ENCODE data around the gene HMCN2.

DNA sequence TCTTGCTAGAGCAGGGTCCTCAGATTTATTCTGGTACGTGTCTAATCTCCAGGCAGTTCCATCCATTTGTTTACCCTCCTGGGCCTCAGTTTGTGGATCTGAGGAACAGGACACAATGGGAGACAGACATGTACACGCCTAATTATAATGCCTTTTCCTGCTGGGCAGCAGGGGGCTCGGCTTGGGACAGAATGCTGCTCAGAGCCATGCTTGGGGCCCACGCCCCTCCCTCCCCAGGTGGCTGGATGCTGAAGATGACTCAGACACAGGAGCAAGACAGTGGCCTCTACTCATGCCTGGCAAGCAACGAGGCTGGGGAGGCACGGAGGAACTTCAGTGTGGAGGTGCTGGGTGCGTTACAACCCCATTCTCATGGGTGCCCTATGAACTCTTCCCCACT is 106.5 kb downstream of the HMCN2 start:
- no peak for TF ChIP-seq YY1 (IDR thresholded peaks at IDR 0.05; ENCODE audit: insufficient read depth, insufficient read length)
- no peak for TF ChIP-seq SUZ12 (IDR thresholded peaks at IDR 0.05; ENCODE audit: extremely low read depth, insufficient read depth, insufficient read length)
- no peak for TF ChIP-seq ZNF274 (IDR thresholded peaks at IDR 0.05; ENCODE audit: low read depth, low read length)
